Measurements from ENCODE around the gene DYDC2. TPM values are rescaled to one million over a fixed set of nuclear protein-coding genes. Genes with fewer than 3 reads are reported as not detected.

The DYDC2 gene
- total and polyA plus RNA-seq, 2 experiments from 2014 or later, result 8.1 to 9.0 TPM

- Mint-ChIP-seq H3K4me3 (no peak overlapping the region), H3K36me3 (ENCODE audit: low read depth) (no peaks in the 10 kb centered on the region), H3K9me3 (no peaks in the 10 kb centered on the region), H3K27me3 (ENCODE audit: insufficient read depth, low read depth, poor library complexity) (peaks cover 2% of the 10 kb centered on the region), H3K27ac (no peak overlapping the region), H3K4me1 (peaks cover 5% of the 10 kb centered on the region; the same call in 2 of the 3 replicates)
- TF ChIP-seq POLR2AphosphoS5 (IDR thresholded peaks at IDR 0.05; ENCODE audit: low read depth), result no peak
- TF ChIP-seq CREB1 (CRISPR knock-in tag; IDR thresholded peaks at IDR 0.05; ENCODE audit: low read depth), result no peak
- no peak for TF ChIP-seq JUNB (IDR thresholded peaks at IDR 0.05; ENCODE audit: unreplicated experiment)
- no peak for TF ChIP-seq ZNF114 (CRISPR knock-in tag; IDR thresholded peaks at IDR 0.05)
- no peak for TF ChIP-seq ETS1 (IDR thresholded peaks at IDR 0.05)
- no peak for TF ChIP-seq REST (IDR thresholded peaks at IDR 0.05; ENCODE audit: unreplicated experiment)
- no peak for TF ChIP-seq ZNF331 (CRISPR knock-in tag; IDR thresholded peaks at IDR 0.05; ENCODE audit: low read depth)
- no peak for TF ChIP-seq NANOG (IDR thresholded peaks at IDR 0.05; ENCODE audit: borderline replicate concordance)
- TF ChIP-seq ZNF462 (CRISPR knock-in tag; IDR thresholded peaks at IDR 0.05), result no peak
- TF ChIP-seq CTCF (conservative IDR thresholded peaks at IDR 0.05; ENCODE audit: low read depth in 2 of 2), result no peak
- TF ChIP-seq EZH2phosphoT487 (IDR thresholded peaks at IDR 0.05; ENCODE audit: unreplicated experiment), result no peak
- Histone ChIP-seq H3K27me3 (ENCODE audit: insufficient read depth) (no peaks in the 10 kb centered on the region), H3K27ac (ENCODE audit: low read depth) (no peak overlapping the region), H3K79me2 (replicated peaks; ENCODE audit: insufficient read depth) (no peaks in the 10 kb centered on the region), H3K4me1 (ENCODE audit: insufficient read depth) (no peaks in the 10 kb centered on the region), H2AFZ (no peak overlapping the region), H3K4me2 (no peak overlapping the region), H3K4me3 (no peak overlapping the region), H3K36me3 (ENCODE audit: insufficient read depth) (no peaks in the 10 kb centered on the region), H3F3A (replicated peaks; ENCODE audit: low read depth) (no peaks in the 10 kb centered on the region), H4K20me1 (replicated peaks; ENCODE audit: insufficient read depth) (no peaks in the 10 kb centered on the region), H3K9me2 (ENCODE audit: insufficient read depth) (no peaks in the 10 kb centered on the region)
- DNase-seq (ENCODE audit: low spot score) (no peak), ATAC-seq (no peak)
These were observed 23.6 kb downstream of the DYDC2 start for GRCh38 chr10:80380185-80380584.
